Neural cell (in vitro differentiated cells): Measurements from ENCODE around the gene GLI3. TPM values are rescaled to one million over a fixed set of nuclear protein-coding genes. Genes with fewer than 3 reads are reported as not detected.

Source experiments
- H2AFZ ChIP-seq: fragments of 200-600, 300-800 bp; sonication (generic), shearing (Covaris generic); 2 replicates; pipeline ENCODE4 v1.6.0; 2014; ENCODE audit warnings: low read depth, mild to moderate bottlenecking, antibody characterized with exemption, low read length, moderate library complexity
- H3F3A ChIP-seq: fragments of 200-600 bp; shearing (Covaris generic); 2 replicates; pipeline ENCODE4 v1.6.1; 2016; ENCODE audit warnings: mild to moderate bottlenecking, moderate library complexity, mixed read lengths, antibody characterized with exemption, low read length; ENCODE audit not compliant: insufficient read depth, poor library complexity, severe bottlenecking
- H3K27ac ChIP-seq: fragments of 200-600, 300-800 bp; sonication (generic), shearing (Covaris generic); 2 replicates; pipeline ENCODE4 v1.5.1; 2014; ENCODE audit warnings: mild to moderate bottlenecking, low read length, moderate library complexity
- H3K27me3 ChIP-seq: fragments of 300-800, 200-600 bp; sonication (generic), shearing (Covaris generic); 2 replicates; pipeline ENCODE4 v1.6.0; 2014; ENCODE audit warnings: mild to moderate bottlenecking, low read depth, low read length, moderate library complexity; ENCODE audit not compliant: insufficient read depth
- H3K36me3 ChIP-seq: fragments of 300-800, 200-600 bp; sonication (generic), shearing (Covaris generic); 2 replicates; pipeline ENCODE4 v1.5.1; 2014; ENCODE audit warnings: mild to moderate bottlenecking, antibody characterized with exemption, low read length, moderate library complexity; ENCODE audit not compliant: insufficient read depth
- H3K4me2 ChIP-seq: fragments of 300-800, 200-600 bp; sonication (generic), shearing (Covaris generic); 2 replicates; pipeline ENCODE4 v1.6.0; 2014; ENCODE audit warnings: mild to moderate bottlenecking, low read length
- H3K4me3 ChIP-seq: fragments of 300-800, 200-600 bp; sonication (generic), shearing (Covaris generic); 2 replicates; pipeline ENCODE4 v1.5.1; 2014; ENCODE audit warnings: mild to moderate bottlenecking, low read length, moderate library complexity
- H3K79me2 ChIP-seq: fragments of 200-600 bp; shearing (Covaris generic); replicated peaks from 2 replicates; pipeline ENCODE4 v1.6.0; 2014; ENCODE audit warnings: mild to moderate bottlenecking, low read length, moderate library complexity; ENCODE audit not compliant: insufficient read depth
- H3K9ac ChIP-seq: fragments of 300-800, 200-600 bp; sonication (generic), shearing (Covaris generic); 2 replicates; pipeline ENCODE4 v1.6.1; 2016; ENCODE audit warnings: mild to moderate bottlenecking, low read length, mixed read lengths
- H3K9me2 ChIP-seq: fragments of 200-600 bp; shearing (Covaris generic); 2 replicates; pipeline ENCODE4 v1.6.1; 2016; ENCODE audit warnings: mild to moderate bottlenecking, low read length, mixed read lengths; ENCODE audit not compliant: insufficient read depth
- H3K9me3 ChIP-seq: fragments of 200-600, 300-800 bp; sonication (generic), shearing (Covaris generic); 2 replicates; pipeline ENCODE4 v1.6.1; 2016; ENCODE audit warnings: mild to moderate bottlenecking, mixed run types, low read length, moderate library complexity, mixed read lengths
- H4K20me1 ChIP-seq: fragments of 200-600 bp; shearing (Covaris generic); 2 replicates; pipeline ENCODE4 v1.6.1; 2016; ENCODE audit warnings: mild to moderate bottlenecking, mixed run types; ENCODE audit not compliant: insufficient read depth
- CTCF ChIP-seq: fragments of 450-650 bp; IDR thresholded peaks from 2 replicates; pipeline ENCODE4 v1.5.1; 2014; ENCODE audit warnings: antibody characterized with exemption, mild to moderate bottlenecking, moderate library complexity; ENCODE audit not compliant: poor library complexity, severe bottlenecking
- EZH2 ChIP-seq: fragments of 200-600, 300-800 bp; shearing (Covaris generic), sonication (generic); IDR thresholded peaks from 2 replicates; pipeline ENCODE4 v1.6.1; 2014; ENCODE audit warnings: antibody characterized with exemption, low read length, borderline replicate concordance, mild to moderate bottlenecking; ENCODE audit not compliant: insufficient read depth, poor library complexity, severe bottlenecking
- MXI1 ChIP-seq: fragments of 450-650 bp; conservative IDR thresholded peaks from 2 replicates; pipeline ENCODE4 v1.6.1; 2014; ENCODE audit warnings: antibody characterized with exemption, mild to moderate bottlenecking; ENCODE audit not compliant: poor library complexity, severe bottlenecking
- POLR2AphosphoS5 ChIP-seq: IDR thresholded peaks from 2 replicates; pipeline ENCODE4 v1.6.1; 2012
- RAD21 ChIP-seq: fragments of 450-650 bp; conservative IDR thresholded peaks from 2 replicates; pipeline ENCODE4 v1.6.1; 2014; ENCODE audit warnings: antibody characterized with exemption, mild to moderate bottlenecking, moderate library complexity
- REST ChIP-seq: IDR thresholded peaks from 2 replicates; pipeline ENCODE4 v1.6.1; 2012; ENCODE audit warnings: borderline replicate concordance
- SMC3 ChIP-seq: fragments of 450-650 bp; conservative IDR thresholded peaks from 2 replicates; pipeline ENCODE4 v1.6.1; 2014; ENCODE audit warnings: antibody characterized with exemption, mild to moderate bottlenecking, moderate library complexity; ENCODE audit not compliant: poor library complexity
- TAF1 ChIP-seq: IDR thresholded peaks from 2 replicates; pipeline ENCODE4 v1.6.1; 2012; ENCODE audit warnings: low read depth
- polyA plus RNA-seq: library from polyadenylated mRNA; depleted of rRNA; stranded (reverse); fragments of >200 nt; gene quantifications from 2 replicates; pipeline ENCODE4 v1.2.3, GENCODE V29; 2014

Gene GLI3
- polyA plus RNA-seq, 1 donor from 2014 or later = 0.19 TPM

GRCh38 chr7:42247301-42247700, 10.3 kb upstream of the GLI3 start:
- no peaks in the 10 kb centered on the region for H3K36me3 ChIP-seq
- no peaks in the 10 kb centered on the region for H3K9me2 ChIP-seq
- H3K9ac ChIP-seq = no peak overlapping the region
- H3K4me2 ChIP-seq = no peak overlapping the region
- H3K9me3 ChIP-seq = no peaks in the 10 kb centered on the region
- no peak overlapping the region for H2AFZ ChIP-seq
- no peaks in the 10 kb centered on the region for H3F3A ChIP-seq
- no peaks in the 10 kb centered on the region for H3K27me3 ChIP-seq
- no peaks in the 10 kb centered on the region for H3K79me2 ChIP-seq
- no peaks in the 10 kb centered on the region for H4K20me1 ChIP-seq
- no peak overlapping the region for H3K4me3 ChIP-seq
- no peak for TF ChIP-seq REST
- TF ChIP-seq POLR2AphosphoS5 = no peak
- TF ChIP-seq RAD21 = no peak
- TF ChIP-seq TAF1 = no peak
- TF ChIP-seq SMC3 = no peak
- no peak for TF ChIP-seq MXI1
- no peak overlapping the region for H3K27ac ChIP-seq

GRCh38 chr7:42244828-42245227, 7.8 kb upstream of the GLI3 start:
- Histone ChIP-seq H3K9me3 (no peaks in the 10 kb centered on the region), H3K27ac (no peak overlapping the region), H3K27me3 (no peaks in the 10 kb centered on the region), H3K79me2 (no peaks in the 10 kb centered on the region), H3K9me2 (no peaks in the 10 kb centered on the region), H3K9ac (no peak overlapping the region), H3K4me3 (no peak overlapping the region), H4K20me1 (no peaks in the 10 kb centered on the region), H2AFZ (no peak overlapping the region), H3K36me3 (no peaks in the 10 kb centered on the region), H3F3A (no peaks in the 10 kb centered on the region), H3K4me2 (no peak overlapping the region)
- TF ChIP-seq POLR2AphosphoS5 = no peak
- TF ChIP-seq REST = no peak
- TF ChIP-seq SMC3 = no peak
- no peak for TF ChIP-seq EZH2
- TF ChIP-seq CTCF = no peak
